Stimulated activated CD8-positive, alpha-beta memory T cell treated with anti-CD3 and anti-CD28 coated beads, Interleukin-4, amount 100 ng/mL, for 48 hours (primary cell): Measurements from ENCODE around the gene ADAM17.
A peak's percentile ranks its signal among the peaks of the same experiment; 100 is the strongest.
"Not testable (repeated sequence)": the region's sequence is repeated elsewhere in the genome, so short reads cannot be mapped to it uniquely, and the experiment has no call there.

Experiments
- DNase-seq: peaks from one replicate; pipeline ENCODE4 v3.0.0-alpha.2; 2020

Gene ADAM17

DNA sequence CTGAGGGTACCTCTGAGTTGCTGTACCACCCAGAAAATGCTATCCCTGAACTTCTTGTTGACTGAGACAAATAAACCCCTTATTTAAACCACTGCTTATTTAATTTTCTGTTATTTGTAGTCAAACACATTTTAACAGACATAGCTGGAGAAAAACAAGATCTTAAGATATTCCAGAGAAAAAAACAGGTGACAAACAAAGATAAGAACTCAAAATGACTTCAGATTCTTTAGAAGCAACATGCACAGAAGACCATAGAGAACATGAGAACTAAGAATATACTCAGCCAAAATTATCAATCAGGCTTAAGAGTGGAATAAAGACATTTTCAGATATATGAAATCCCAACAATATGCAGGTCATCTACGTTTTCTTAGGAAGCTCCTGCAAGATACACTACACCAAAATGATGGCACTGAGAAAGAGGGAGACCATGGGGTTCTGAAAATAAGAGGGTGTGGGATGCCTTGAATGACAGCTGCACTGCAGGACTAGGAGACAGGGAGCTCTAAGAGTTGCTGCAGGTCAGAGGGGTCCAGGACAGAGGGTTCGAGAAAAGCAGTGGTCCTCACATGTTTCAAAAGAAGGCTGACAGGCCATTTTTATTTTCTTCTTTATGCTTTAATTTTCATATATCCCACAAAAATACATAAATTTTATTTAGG lies 38.4 kb downstream of the ADAM17 start:
- DNase-seq: no peak

DNA sequence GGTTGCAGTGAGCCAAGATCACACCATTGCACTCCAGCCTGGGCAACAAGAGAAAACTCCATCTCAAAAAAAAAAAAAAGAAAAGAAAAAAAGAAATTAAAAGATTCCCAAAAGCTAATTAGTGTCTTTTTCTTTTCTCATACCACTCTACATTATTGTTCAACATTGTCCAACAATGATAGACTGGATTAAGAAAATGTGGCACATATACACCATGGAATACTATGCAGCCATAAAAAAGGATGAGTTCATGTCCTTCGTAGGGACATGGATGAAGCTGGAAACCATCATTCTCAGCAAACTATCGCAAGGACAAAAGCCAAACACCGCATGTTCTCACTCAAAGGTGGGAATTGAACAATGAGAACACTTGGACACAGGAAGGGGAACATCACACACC lies 41.7 kb downstream of the ADAM17 start:
- not testable (repeated sequence) for DNase-seq

DNA sequence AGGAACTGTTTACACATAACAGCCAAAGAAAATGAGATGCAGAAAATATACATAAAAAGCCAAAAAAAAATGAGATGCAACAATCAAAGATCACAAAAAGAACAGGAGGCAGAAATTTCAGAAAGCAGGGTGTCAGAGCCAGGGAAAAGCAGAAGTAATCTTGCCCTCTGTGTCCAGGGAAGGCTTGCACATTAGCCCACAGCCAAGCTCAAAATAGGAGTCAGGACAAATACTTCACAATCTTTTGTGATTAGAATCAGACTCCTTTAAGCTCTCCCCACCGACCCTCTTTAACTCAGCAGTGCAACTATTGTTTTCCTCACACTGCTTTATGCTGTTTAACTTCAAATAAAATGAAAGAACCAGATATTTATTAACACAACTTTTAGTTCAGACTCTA lies 46.7 kb downstream of the ADAM17 start:
- no peak for DNase-seq

DNA sequence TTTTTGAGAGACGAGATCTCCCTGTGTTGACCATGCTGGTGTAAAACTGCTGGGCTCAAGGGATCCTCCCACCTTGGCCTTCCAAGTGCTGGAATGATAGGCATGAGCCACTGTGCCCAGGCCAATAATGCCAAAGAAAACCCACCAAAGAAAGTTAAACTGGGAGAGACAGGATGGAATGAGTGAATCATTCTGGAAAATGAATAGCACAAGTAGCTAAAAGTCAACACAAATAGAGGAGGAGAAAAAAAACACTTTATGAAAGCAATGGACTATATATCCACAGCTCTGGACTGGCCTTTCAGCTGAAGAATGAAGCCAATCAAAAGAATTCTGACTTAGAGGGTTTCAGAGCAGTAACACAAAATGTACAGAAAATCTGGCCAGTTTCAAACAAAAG lies 57.4 kb downstream of the ADAM17 start:
- DNase-seq: no peak

DNA sequence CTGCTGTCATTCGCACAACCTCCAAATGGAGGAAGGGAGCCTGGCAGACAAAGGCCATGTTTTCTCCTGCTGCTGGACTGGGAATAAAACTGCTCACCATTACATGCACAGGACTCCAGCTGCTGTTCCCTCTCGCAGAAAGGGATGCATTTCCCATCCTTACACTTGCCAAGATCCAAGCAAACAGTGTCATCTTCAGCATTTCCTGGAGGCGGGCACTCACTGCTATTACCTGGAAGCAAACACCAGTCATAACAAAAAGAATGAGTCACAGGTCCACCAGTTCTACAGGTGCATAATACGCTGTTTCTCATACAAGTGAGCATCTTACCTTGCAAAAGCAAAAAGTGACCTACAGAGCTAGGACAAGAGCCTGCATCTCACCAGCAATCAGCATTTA lies 58.6 kb downstream of the ADAM17 start:
- peak; percentile 23 for DNase-seq

DNA sequence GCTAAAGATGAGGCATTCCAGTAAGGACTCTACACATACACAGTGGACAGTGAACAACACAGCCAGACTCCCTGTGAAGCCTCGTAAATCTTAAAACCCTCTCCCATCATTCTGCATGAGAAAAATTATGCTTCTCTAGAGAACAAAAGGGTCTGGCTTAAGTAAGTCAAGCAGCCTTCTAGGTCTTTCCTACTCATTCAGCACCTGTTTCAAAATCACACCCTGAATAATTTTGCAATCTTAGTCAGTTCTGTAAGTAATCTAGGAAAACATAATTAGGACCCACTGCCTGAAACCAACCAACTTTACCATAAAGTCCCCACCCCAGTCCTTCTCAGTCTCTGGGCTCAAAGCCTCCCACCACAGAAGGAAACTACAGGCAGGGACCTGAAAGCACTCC lies 61.5 kb downstream of the ADAM17 start:
- no peak for DNase-seq

DNA sequence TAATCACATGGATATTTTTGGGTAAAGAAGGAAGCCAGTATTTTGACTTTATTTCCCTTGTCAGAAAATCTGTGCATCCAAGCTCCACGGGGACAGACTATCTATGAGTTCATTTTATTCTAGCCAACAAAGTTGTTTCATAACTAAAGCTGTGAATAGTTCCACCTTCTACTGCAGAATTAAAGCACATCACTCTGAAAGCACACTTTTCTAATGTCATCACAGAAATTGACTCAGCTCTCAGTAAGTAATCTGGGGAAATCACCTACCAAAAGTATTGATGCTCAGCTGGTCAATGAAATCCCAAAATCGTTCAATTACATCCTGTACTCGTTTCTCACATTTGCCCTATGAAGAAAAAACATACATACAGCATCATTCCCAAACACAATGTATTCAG lies 62.2 kb downstream of the ADAM17 start:
- DNase-seq: no peak

DNA sequence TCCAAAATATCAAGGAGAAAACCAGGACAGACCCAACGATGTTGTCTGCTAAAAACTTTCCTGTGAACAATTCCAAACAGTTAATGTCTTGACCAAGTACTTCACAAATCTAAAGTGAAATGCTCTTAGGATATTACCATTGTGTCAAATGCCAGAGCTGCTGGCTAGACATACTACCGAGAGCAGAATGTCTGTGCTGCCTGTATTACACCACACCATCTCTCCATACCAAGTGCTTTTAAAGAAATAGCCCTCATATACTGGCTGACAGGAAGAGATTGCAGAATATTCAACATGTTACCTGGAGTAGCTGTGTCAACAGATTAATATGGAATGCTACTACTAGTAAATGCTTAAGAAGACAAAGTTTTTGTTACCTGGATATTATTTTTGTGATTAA lies 62.7 kb downstream of the ADAM17 start:
- no peak for DNase-seq

DNA sequence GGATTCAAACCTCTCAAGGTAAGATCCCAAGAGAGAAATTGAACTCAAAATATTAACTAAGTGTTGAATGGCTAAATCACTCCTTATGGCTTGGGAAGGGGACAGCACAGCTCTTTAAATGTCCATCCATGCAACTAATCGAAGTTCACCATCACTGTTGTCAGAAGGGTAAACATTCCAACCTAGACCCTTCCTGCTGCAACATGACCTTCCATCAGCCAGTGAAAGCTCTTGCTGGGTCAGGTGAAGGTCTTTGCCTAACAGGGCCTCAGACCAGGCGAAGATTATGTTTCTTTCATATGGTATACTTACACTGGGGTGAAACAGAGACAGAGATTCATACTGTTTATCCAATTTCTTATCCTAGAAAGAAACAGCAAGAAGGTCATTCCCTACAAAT lies 64.8 kb downstream of the ADAM17 start:
- peak; percentile 11 for DNase-seq

DNA sequence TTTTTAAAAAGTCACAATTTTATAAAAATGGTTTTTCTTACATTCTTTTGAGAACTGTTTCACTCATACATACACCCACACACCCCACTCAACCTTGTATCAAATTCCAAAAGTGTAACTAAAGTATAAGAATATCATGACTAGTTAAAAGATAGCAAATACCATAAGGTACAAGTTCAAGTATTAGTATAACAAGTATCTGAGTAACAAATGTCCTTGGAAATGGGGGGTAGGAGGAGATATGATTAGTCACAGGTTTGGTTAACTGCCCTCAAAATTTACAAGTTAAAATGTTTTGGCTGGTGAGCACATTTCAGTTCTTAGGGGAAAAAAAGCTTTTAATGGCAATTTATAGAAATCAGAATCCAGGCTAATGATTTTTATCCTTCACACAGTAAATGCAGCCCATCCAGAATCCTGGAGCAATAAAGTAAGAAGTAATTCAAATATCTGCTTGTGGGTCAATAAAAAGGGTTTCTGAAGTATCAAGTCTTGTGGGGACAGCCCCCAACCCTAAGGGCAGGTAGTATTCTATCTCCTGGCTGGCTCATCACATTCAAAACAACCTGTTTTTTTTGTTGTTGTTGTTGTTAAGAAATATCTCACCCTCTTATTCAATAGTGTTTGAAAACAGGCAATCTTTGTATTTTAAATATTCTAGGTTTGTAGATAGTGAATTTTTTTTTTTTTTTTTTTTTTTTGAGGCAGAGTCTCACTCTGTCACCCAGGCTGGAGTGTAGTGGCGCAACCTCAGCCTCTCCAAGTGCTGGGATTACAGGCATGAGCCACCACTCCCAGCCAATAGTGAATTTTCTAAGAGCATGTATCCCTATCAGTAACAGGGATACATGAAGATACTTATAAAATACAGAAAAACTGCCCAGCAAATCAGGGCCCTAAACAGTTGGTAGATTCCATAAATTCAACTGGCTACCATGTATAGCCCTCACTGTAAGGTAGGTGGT lies 66.8 kb downstream of the ADAM17 start:
- DNase-seq: peak; percentile 11

DNA sequence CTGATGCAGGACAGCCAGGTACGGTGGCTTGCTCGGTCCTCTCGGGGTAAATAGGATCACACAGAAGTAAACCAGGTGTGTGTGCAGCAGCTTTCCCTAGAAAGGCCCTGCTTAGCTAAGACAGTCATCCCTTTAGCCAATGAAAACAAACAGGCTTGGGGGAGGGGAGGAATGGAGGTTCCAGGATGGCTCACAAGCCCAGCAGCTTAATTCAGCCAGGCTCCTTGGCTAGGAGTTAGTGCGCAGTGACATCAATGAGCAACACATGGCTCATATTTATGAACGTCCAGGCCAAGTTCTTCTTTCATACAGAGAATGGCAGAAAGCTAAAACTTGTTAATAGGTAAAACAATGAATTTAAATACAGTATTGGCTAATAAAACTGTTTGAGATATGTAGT lies 71.1 kb downstream of the ADAM17 start:
- no peak for DNase-seq

DNA sequence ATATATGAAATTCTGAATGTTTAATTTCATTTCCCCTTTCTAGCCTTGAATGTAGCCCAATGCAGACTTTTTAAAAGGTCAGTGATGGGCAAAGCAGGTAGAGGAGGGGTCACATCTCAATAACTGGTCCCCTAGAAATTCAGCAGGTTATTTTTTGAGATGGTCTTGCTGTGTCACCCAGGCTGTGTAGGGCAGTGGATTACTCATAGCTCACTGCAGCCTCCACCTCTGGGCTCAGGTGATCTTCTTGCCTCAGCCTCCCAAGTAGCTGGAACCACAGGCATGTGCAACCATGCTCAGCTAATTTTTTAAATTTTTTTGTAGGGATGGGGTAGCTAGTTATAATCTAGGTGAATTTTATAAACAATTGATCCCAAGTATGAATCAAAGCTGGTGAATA lies 72.5 kb downstream of the ADAM17 start:
- DNase-seq: peak; percentile 3

DNA sequence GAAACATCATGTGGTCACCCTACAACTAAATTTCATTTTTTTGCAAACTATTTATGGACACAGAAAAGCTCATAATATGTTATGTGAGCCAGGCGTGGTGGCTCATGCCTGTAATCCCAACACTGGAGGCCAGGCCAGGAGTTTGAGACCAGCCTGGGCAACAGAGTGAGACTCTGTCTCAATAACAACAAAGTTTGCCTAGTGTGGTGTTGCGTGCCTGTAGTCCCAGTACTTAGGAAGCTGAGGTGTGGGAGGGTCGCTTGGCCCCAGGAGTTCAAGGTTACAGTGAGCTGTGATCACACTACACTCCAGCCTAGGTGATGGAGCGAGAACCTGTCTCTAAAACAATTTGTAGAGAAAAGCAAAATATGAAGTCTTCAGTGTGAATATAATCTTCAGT lies 75.5 kb downstream of the ADAM17 start:
- DNase-seq: peak; percentile 10

DNA sequence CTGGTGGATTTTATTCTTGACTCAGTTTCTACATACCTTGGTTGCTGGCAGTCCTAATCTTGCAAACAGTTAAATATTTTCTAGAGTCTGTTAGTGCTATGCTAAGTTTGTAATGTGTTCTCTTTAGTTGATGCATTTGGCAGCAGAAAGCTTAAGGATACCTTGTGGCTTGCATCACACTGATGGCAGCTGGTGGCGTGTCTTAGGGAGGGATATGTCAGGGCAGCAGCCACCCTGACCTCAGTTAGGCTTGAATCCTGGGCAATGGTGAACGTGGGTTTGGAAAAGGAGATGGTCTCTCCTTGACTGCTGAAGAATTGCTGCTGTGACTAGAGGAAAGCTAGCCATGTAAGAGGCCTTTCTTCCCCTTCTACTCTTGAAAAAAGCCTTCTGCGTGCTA lies 77.1 kb downstream of the ADAM17 start:
- DNase-seq: no peak

DNA sequence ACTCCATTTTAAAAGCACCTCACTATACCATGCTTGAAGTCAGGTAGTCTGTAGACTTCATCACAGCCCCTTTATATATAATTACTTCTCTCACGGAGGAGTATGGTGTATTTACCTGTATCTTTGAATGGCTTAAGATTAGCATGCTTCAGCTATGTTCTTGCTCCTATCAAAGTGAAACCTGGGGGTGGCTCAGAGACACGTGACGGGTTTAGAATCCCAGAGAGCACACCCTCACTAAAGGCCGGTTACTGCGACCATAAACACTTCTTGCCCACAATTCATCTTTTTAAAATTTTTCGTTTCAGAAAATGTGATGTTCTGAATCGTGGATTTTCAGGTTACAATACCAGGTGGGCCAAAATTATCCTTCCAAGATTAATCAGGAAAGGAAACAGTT lies 77.7 kb downstream of the ADAM17 start:
- no peak for DNase-seq

DNA sequence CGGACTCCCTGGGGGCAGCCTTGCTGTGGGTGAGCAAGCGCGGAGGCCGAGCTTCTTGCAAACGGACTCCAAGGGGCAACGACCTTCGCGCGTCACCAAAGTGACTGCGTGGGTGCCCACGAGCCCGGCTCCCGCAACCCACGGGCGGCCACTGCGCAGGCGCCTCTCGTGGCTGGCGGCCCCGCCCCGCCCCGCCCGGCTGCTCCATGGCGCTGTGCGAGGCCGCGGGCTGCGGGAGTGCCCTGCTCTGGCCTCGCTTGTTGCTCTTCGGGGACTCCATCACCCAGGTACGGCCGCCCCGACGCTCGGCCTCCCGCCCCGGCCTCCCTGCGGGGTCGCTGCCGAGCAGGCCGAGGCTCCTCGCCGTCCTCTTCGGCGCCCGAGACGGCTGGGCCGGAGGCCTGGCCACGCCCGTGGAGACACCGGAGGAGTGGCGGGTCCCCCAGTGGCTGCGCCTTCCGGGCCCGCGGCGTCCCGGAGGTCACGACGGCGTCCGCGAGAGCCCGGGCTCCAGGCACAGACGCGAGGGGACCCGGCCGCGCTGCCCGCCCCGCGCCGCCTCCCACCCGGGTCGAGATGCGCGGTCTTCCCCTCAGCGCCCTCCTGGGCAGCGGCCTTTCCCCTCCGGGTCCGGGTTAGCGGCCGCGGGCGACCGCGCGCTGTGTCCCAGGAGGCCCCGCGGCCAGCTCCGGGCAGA lies 81.1 kb downstream of the ADAM17 start, which contains the start of gene IAH1:
Gene IAH1 (plus strand): TSS at position 191 of the 697 bp plus-strand sequence. CDS start 16 bp downstream, at position 207.
- peak; percentile 78 for DNase-seq

DNA sequence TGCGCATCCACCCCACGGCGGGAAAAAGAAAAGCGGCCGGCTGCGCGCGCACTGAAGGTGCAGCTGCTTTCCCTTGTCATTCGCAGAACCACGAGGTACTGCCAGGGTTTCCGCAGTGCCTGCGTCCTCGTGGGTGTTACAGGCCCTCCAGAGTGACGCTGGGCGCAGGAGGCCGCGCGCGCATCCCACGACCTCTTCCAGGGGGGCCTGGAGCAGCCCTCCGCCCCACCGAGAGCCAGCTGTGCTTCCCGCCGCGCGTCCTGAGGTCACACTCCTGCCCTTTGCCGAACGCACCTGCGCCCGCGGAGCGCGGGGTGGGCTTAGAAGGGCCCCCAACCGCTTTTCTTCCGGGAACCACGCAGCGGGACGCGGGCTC lies 81.7 kb downstream of the ADAM17 start:
- DNase-seq: peak; percentile 77

DNA sequence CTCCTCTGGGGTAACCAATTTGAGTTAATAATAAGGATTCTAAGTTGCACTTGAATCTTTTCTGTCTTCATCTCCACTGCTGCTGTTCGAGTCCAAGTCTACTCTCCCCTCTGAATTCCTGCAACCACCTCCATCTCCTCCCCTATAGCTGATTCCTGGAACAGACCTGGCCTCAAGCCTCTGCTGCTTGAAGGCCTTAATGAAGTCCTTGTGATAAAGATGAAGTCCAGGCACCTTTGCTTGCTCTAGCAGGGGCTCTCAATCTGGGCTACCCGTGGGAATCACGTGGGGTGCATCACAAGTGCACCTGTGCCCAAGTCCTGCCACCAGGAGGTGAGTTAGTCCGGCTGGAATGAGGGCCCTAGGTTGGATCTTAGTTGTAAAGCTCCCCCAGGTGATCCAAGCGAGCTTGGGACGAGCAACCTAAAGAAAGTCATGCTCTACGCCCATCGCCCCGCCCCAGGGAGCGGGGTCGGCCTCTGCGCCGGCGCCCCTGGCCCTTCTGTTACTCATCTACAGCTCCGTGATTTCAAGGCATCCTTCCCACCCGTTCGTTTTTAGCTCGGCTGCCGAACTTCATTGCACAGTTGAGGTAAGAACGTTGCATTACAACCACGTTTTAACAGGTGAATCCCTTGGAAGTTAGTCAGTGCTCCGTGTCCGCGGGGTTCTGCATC lies 82.2 kb downstream of the ADAM17 start:
- no peak for DNase-seq

DNA sequence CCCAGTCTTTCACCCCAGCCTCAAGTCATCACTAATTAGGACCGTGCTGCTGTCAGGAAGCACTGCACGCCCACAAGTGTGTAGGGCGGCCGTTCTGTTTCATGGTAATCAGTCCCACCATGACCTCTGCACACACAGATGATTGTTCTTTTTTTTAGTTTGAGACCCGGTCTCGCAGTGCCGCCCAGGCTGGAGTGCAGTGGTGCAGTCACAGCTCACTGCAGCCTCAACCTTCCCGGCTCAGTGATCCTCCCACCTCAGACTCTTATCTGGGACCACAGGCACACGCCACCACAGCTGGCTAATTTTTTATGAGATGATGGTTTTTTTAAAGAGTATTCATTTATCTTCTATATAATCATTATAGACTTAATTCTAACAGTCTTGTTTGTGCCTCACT lies 83.1 kb downstream of the ADAM17 start:
- DNase-seq: no peak

DNA sequence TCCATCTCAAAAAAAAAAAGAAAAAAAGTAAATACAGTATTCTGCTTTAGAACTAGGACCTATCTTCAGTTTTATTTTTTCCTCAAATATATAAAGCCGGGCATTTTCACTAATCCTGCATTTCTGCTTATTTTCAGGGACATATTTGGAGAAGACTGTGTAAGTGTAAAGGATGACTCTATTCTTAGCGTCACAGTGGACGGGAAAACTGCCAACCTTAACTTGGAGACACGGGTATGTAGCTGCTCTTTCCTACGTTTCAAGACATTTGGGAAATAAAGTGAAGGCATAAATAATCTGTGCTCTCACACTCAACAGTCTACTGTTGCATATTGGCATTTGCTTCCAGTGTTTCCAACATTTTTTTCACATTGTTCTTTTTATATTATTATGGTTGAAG lies 84.4 kb downstream of the ADAM17 start:
- no peak for DNase-seq

DNA sequence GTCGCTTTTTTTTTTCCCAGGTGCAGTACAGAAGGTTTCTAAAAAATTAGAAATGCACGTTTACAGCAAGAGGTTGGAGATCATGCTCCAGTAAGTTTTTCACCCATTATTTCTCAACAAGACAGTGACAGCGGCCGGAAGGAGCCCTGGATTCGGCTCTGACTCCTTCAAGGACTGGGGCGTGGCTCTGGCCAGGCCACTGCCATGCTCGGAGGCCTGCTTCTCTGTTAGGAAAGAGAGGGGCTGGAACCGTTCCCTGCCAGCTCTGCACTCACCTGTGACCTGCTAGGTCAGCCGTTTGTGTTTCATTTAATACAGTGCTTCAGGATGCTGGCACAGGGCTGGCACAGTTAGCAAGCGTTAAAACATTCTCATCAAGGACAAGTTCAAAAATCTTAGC lies 87.9 kb downstream of the ADAM17 start:
- DNase-seq: no peak

DNA sequence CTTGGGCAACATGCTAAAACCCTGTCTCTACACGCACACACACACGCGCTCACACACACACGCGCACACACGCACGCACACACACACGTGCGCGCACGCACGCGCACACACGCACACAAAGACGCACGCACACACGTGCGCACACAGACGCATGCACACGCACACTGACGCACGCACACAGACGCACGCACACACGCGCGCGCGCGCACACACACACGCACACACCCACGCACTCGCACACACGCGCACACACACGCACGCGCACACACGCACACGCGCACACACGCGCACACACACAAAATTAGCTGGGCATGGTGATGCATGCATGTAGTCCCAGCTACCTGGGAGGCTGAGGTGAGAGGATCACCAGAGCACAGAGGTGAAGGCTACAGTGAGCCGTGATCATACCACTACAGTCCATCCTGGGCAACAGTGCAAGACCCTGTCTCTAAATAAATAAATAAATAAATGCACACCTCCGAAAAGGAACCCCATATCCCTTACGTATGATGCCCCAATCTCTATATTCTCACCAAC lies 89.4 kb downstream of the ADAM17 start:
- no peak for DNase-seq

DNA sequence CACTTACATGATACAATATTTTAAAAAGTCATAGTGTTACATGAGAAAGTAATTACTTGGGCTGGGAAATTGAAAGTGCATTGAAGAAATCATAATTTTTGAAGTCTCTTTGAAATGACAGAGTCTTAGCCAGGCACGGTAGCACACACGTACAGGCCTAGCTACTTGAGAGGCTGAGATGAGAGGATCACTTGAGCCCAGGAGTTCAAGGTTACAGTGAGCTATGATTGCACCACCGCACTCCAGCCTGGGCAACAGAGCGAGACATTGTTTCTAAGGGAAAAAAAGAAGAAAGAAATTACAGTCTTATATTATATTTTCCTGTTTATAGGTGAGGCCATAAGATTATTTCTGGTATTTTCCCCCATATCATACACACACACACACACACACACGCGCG lies 90.5 kb downstream of the ADAM17 start:
- no peak for DNase-seq
